Astrocyte of the cerebellum (primary cell): ENCODE results near the gene NDUFV2.
A peak's percentile ranks its signal among the peaks of the same experiment; 100 is the strongest.

Experiments used
- DNase-seq: peaks from one replicate; pipeline ENCODE4 v3.0.0-alpha.2; 2011; ENCODE audit warnings: low read depth
- H3K4me3 ChIP-seq: 2 replicates; pipeline ENCODE4 v1.5.1; 2011; ENCODE audit warnings: mild to moderate bottlenecking, low read depth, low read length, moderate library complexity
- in situ Hi-C: cut with HindIII; loops from 2 replicates; pipeline ENCODE4 v1.10.0; 2017; ENCODE audit warnings: low sequenced_read_pairs
- TF ChIP-seq, protein P1 (sequence below): IDR thresholded peaks from 2 replicates; pipeline ENCODE4 v1.5.1; 2012; ENCODE audit warnings: low read length, low read depth, moderate library complexity, mild to moderate bottlenecking; ENCODE audit errors: missing control alignments

NDUFV2 gene

DNA sequence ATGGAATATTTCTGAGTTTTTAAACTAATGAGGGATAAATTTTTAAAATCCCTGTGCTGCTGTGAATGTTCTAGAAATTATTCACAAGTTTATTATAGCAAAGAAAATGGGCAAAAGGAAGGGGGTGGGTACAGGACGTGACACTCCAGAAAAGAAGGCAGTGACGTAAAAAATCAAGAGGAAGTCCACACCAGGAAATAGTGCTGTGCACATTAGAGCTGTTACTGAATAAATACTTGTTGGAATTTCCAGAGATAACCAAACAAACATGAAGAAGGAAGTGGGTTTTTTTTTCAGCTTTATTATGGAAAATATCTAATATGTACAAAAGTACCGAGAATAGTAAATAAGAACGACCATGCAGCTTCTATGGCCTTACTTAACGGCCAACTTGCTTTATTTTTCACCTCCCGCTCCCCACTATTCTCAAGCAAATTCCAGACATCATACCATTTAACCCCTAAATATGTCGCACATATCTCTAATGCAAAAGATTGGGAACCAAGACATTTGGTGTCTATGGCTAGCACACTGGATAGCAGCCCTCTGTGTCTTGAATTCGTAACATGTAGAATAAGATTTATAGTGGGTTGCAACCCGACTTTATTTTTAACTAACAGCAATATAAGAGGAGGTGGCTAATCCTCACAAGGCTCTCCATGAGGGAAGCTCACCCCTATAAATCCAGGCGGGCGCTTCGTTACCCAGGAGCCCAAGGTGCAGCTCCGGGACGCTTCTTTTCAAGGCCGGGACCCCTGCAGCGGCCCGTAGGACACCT, 580 bp upstream of the NDUFV2 start:
- no peak for DNase-seq
- H3K4me3 ChIP-seq: peak overlapping the region; percentile 78
- in situ Hi-C loops: no loop called here
- TF ChIP-seq, protein P1, sequence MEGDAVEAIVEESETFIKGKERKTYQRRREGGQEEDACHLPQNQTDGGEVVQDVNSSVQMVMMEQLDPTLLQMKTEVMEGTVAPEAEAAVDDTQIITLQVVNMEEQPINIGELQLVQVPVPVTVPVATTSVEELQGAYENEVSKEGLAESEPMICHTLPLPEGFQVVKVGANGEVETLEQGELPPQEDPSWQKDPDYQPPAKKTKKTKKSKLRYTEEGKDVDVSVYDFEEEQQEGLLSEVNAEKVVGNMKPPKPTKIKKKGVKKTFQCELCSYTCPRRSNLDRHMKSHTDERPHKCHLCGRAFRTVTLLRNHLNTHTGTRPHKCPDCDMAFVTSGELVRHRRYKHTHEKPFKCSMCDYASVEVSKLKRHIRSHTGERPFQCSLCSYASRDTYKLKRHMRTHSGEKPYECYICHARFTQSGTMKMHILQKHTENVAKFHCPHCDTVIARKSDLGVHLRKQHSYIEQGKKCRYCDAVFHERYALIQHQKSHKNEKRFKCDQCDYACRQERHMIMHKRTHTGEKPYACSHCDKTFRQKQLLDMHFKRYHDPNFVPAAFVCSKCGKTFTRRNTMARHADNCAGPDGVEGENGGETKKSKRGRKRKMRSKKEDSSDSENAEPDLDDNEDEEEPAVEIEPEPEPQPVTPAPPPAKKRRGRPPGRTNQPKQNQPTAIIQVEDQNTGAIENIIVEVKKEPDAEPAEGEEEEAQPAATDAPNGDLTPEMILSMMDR: no peak

DNA sequence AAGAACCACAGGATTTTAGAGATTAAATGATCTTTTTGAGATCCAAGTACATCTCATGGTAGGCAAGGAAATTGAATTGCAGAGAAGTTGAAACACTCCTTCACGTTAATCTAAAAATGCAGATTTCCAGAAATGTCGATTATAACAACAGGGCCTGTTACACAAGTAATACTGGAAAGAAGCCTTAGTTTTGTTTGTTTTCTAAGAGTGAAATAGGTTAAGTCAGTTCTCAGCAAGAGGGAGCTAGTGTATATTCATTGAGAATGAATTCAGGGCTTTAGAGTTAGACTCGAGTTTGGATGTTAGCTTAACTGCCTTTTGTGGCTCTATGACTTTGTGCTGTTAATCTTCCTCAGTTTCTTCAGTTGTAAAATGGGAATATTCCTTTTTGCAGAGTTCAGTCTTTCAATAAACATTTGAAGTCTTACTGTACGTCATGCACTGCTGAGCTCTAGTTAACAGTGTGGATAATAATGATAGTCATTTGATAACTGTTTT, 926 bp downstream of the NDUFV2 start:
- in situ Hi-C loops: no loop called here
- TF ChIP-seq, protein P1: no peak
- peak overlapping the region; percentile 78 for H3K4me3 ChIP-seq
- no peak for DNase-seq

DNA sequence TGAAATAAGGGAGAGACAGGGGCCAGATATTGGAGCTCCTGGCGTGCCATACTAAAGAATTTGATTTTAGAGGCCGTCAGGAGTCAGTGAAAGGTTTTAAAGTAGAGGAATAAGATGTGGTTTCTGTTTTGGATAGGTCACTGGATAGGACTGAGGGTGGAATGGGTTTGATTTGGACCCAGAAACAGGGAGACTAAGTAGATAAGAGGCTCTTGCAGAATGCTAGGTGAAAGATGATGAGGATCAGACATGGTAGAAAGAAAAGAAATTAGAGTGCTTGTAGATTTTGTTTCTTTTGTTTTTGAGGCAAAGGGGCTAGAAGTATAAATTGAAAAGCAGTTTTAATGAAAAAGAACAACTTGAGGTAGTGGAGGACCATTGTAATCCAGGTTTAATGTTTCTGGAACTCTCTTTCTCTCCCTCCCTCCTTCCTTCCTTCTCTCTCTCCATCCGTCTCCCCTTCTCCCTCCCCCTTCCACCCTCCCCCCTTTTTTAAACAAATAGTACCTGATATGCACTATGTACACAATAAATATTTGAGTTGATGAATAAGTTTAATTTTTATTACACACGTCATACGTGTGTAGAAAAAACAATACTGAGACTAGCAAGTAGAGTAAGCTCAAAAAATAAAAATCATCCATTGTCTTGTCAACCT, 1.9 kb downstream of the NDUFV2 start:
- TF ChIP-seq, protein P1: no peak
- DNase-seq: no peak
- in situ Hi-C loops: no loop called here
- peak overlapping the region; percentile 78 for H3K4me3 ChIP-seq

DNA sequence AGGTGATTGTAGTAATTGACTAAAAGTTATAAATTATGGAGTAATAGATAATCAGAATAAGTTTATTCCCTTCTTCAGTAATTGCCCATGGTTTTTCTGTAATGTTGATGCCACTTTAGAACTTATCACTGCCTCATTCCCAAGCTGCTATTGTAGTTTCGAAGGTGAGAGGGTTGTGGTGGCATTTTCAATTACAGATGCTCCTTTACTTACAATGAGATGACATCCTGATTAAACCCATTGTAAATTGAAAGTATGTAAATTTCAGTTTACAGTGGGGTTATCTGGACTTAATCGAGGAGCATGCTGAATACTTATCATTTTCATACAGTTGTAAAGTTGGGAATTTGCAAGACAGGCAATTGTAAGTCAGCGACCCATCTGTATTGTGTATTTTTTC, 2.9 kb downstream of the NDUFV2 start:
- H3K4me3 ChIP-seq: peak overlapping the region; percentile 78
- in situ Hi-C loops: no loop called here
- no peak for DNase-seq
- TF ChIP-seq, protein P1: no peak

DNA sequence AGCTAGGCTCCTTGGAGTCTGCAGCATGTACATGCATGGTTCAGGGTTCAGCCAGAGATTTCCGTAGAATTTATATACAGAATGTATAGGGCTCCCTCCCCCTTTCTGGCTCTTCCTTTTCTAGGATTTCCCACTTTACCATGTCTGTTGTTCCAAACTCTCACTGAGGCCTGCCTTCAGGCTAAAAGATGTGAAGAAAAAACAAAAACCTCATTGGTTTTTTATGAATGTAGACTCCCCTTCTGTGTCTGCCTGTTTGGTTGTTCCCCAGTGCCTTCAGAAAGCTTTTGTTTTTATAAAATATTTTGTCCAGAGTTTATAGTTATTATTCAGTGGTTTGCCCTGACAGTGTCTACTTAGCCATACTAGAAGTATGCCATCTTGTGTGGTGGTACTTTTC, 3.6 kb downstream of the NDUFV2 start:
- in situ Hi-C loops: no loop called here
- H3K4me3 ChIP-seq: peak overlapping the region; percentile 1
- DNase-seq: no peak
- TF ChIP-seq, protein P1: no peak

DNA sequence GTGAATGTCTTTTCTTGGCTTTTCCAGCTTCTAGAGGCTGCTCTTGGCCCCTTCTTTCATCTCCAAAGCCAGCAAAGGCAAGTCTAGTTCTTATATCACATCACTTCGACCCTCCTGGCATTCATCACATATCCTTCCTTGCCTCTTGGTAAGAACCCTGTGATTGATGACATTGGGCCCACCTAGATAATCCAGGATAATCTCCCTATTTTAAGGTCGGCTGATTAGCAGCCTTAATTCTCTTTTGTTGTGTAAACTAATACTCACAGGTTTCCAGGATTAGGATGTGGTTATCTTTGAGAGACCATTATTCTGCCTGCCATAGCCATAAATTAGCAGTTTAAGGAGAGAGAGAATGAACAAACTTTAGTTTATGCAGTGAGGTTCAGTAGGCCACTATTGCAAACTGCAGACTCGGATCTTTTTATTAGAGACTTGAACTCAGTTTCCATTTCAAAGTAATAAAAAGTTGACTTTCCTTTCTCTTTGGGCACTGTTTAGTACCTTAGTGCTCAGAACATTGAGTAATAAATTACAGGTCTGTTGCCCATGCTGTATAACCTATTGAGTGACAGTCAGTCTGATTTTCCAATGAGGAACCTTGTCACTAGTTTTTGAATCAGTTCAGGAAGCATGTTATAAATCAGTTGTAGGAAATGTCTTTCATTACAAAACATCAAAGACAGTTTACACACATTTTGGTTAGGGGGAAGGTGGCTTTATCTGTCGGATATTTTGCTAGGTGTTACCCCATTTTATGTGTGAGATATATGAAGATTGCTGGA, 4.5 kb downstream of the NDUFV2 start:
- TF ChIP-seq, protein P1: no peak
- in situ Hi-C loops: no loop called here
- no peak for DNase-seq
- no peak overlapping the region for H3K4me3 ChIP-seq
